HG02981 (cell line): ENCODE measurements around the gene EMX1.
A peak's percentile ranks its signal among the peaks of the same experiment; 100 is the strongest.
"Not testable (repeated sequence)": the region's sequence is repeated elsewhere in the genome, so short reads cannot be mapped to it uniquely, and the experiment has no call there.

ENCODE experiments used
- ATAC-seq: cut with Tn5 transposase; IDR thresholded peaks from one replicate; pipeline ENCODE4 v1.9.1; 2021; ENCODE audit warnings: mild to moderate bottlenecking, moderate library complexity; ENCODE audit not compliant: unreplicated experiment

EMX1 gene

DNA sequence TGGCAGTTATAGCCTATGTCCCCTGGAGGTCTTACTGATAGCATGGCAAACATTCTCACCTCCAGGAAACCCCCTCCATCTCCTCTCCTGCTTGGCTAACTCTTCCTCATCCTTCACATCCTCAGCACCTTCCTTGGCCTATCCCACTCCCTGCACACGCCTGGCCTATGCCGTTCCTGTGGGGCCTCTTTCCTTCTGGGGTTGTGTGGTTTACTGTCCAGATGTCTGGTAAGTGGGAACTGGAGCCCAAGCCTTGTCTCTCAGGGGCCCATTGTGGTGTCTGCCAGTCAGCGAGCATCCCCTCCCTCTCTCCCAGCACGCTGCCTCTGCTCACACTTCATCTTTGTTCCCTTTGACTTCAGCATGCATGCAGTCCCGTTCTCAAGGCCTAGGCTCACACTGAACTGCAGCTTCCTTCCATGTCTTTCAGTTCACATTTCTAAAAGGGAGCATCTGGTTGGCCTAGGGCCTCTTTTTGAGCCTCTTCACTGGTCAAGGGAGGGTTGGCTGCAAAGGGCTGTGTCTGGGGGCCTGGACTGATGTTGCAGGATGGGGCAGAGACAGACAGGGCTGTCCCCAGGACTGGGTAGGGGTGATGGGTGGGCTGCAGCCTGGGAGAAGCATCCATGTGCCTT, 17.0 kb upstream of the EMX1 start:
- ATAC-seq: no peak

DNA sequence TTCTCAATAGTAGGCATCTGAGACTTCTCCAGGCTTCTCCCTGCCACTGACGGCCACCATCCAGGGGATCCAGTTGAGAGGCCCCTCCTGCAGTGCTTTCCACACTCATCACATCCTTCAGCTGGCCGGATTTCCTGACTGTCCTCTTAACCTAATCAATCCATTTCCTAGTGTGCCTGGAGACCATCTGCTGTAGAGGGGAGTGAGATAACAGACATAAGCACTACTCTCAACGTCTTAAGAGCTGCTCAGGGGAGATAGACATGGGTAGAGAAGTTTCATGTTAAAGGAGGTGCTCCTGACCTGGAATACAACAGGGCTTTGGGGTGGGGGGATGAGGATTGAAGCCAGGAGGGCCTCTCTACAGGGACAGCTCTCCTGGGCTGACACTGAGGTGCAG, 15.9 kb upstream of the EMX1 start:
- ATAC-seq: no peak

DNA sequence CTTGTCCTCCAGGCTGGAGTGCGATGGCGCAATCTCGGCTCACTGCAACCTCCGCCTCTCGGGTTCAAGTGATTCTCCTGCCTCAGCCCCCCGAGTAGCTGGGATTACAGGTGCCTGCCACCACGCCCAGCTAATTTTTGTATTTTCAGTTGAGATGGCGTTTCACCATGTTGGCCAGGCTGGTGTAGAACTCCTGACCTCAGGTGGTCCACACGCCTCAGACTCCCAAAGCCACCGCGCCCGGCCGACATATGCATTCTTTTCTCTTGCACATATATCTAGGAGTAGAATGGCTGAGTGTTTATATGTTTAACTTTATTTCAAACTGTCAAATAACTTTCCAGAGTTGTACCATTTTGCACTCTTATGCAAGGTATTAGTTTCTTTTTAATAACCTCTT, 9.9 kb upstream of the EMX1 start:
- not testable (repeated sequence) for ATAC-seq

DNA sequence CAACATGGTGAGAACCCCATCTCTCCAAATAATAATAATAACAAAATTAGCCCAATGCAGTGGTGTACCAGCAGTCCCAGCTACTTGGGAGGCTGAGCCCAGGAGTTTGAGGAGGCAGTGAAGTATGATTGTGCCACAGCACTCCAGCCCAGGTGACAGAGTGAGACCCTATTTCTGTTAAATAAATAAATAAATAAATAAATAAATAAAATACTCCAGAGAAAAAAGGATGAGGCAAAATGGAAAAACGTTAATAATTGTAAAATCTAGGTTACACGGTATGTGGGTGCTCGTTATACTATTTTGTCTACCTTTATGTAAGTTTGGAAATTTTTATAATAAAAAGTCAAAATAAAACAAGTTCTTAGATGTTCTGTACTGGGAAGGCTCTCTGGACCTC, 8.6 kb upstream of the EMX1 start:
- ATAC-seq: no peak

DNA sequence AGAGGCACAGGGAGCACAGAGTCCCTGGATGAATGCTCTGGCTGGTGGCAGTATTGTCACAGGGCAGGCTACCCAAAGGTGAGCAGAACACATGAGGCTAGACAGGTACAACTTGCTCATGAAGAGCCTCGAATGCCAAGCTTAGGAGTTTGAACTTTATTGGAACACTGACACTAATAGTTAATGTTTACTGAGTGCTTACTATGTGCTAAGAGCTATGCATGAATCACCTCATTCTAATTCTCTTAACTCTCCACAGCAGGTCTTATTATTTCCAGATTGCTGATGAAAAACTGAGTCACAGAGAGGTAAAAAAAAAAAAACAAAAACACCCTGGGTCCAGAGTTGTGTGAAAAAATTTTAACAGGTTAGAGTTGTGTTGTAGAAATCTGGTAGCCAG, 6.1 kb upstream of the EMX1 start:
- ATAC-seq: no peak

DNA sequence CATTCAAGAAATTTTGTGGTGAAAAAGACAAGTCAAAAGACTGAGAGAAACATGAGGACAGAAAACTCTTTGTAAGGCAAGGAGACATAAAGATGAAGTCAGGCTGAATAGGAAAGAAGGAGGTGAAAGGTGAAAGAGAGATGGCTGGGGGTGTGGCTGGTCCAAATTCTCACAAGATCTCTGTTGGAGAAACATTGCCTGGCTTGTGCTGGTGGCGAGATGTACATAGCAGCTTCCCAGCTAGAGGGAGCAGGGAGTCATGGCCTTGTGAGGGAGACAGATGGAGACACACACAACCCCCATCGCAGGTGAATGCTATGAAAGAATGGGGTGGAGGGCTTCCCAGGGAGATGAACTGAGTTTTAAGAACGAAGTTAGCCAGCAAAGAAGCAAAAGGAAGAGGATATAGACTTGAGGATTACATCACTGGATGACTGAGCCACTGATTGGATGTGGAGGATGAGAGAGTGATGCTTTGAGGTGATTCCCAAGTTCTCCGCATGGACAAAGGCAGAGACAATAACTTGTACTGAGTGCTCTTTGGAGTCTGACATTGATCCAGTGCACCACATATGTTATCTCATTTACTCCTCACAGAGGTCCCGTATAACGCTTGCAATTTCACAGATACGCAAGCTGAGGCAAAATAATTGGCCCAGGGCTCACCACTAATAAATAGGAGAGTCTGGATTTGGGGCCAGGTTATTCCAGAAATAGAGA, 3.7 kb upstream of the EMX1 start:
- ATAC-seq: no peak

DNA sequence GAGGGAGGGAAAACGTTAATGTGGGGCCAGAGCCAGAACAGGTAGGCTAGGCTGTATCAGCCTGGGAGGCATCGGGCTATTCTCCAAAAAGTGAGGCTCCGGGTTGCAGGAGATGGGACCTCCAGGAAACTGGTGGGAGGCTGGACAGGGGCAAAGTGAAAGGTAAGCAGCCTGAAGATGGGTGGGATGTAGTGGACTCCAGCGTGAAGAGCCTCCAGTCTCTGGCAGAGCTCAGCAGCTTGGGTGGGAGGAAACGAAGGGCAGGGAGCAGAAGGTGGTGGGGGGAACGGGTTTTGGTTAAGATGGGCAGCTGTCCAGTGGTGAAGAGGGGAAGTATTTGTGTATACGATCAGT, 3.1 kb upstream of the EMX1 start:
- ATAC-seq: no peak

DNA sequence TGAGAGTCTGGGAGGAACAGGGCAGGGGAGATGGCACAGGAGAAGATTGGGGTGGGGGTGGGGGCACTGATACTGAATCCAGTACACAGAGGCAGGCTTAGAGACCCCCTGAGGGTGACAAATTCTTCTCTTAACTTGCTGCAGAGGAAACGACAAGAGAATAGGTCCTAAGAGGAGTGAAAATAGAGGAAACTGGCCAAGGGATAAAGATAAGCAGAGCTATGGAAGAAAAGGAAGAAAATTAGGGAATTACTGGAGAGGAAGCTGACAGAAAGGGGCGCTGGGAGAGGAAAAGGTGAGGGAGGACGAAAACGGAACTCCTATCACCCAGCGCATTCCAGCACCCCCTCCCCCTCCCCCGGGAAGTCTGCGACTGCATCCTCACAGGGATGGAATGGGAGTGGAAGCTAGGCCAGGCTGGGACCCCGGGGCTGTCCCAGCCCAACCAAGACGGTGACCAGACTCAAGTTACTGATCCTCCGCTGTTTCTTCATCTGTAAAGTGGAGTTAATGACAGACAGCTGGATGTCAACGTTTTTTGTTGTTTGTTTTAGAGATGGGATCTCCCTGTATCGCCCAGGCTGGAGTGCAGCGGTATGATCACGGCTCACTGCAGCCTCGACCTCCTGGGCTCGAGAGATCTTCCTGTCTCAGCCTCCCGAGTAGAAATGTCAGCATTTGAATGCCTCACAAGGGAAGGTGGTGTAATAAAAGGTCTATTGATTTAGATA, 2.6 kb upstream of the EMX1 start:
- no peak for ATAC-seq

DNA sequence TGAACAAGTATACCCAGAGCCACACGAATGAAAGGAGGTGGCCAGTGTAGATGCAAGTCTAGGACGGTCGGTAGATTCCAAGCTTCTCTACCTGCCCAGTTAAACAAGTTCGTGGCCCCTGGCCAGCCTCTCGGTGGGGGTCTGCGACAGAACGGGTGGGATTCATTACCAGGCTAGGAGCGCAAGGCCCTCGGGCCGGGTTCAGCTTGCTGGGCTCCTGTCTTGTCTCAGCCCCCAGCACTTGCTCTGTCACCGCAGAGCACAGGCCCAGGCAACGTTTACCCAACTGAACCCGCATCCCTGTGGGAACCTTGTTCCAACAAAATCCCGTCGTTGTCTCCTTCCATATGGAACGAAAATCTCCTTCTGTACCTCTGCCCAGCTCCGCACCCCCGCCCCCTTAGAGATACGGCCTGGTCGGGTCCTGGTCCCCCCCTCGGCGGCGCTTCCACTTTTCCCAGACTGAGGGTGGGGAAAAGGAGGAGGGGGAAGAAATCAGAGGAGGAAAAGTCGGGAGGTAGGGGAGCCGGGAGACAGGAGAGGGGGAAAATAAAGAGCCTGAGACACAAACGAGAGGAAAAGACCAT, 1.9 kb upstream of the EMX1 start:
- ATAC-seq: no peak

DNA sequence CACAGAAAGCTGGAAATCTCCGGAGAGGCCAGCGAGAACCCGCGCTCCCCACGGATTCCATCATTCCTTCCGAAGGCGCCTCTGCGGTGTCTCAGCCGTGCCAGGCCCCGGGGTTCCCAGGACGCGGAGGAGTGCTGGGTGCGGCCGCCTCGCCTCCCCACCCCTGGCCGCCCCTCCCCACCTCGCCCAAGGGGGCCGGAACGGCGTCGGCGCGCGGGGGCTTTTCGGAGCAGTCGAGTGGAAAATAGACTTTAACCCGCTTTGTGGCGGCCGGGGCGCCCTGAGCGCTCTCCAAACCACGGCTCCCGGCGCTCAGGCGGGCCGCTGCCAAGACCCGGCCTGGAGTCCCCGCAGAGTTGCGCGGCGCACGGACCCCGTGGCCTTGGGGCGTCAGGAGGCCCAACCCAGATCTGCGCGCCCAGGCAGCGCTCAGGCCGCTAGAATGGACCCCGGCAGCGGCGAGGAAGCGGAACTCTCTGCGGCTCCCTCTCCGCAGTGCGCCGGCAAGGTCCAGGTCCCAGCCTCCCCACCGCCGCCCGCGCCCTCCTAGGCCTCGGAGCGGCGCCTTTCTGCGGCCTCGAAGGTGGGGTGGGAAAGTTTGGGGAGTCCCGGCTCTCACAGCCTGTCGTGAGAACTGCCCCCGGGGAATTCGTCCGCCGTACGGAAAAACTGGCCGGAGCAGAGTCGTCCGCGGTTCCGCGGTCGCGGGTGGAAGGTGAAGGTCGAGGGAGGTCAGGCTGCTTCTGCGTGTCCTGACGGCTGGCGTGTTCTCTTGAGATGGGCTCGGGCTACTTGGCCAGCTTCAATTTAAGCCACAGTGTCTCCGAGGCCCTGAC, 1.2 kb upstream of the EMX1 start:
- ATAC-seq: peak; percentile 58

DNA sequence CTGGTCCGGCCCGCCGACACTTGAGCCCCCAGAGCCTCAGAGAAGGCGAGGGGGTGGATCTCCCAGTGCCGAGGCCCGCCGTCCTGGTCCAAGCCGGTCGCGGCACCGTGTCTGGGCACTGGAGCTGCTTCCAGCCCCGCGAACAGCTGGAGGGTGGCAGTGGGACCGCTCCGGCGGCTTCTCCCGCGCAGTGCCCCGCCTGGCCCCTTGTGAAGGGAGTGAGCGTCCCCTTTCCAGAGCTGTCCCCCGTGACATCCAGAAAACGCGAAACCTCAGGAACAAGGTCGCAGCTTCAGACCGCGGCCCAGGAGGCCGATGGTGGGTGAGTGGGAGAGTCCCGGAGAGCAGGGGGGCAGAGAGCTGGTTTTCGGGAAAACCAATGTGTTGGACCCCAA, 579 bp upstream of the EMX1 start:
- ATAC-seq: peak; percentile 2

DNA sequence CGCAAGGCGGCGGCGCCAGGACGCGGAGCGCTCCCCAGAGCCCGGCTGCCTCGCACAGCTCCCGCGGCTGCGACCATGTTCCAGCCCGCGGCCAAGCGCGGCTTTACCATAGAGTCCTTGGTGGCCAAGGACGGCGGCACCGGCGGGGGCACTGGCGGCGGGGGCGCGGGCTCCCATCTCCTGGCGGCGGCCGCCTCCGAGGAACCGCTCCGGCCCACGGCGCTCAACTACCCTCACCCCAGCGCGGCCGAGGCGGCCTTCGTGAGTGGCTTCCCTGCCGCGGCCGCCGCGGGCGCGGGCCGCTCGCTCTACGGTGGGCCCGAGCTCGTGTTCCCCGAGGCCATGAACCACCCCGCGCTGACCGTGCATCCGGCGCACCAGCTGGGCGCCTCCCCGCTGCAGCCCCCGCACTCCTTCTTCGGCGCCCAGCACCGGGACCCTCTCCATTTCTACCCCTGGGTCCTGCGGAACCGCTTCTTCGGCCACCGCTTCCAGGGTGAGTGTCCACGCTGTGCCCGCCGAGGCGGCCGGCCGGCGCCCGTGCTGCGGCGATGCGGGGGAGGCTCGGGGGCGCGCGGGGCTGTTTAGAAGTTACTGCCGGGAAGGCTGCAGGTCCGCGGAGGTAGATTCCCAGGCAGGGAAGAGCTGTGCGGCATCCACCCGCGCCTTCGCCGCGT, 696 bp downstream of the EMX1 start:
- peak; percentile 4 for ATAC-seq

DNA sequence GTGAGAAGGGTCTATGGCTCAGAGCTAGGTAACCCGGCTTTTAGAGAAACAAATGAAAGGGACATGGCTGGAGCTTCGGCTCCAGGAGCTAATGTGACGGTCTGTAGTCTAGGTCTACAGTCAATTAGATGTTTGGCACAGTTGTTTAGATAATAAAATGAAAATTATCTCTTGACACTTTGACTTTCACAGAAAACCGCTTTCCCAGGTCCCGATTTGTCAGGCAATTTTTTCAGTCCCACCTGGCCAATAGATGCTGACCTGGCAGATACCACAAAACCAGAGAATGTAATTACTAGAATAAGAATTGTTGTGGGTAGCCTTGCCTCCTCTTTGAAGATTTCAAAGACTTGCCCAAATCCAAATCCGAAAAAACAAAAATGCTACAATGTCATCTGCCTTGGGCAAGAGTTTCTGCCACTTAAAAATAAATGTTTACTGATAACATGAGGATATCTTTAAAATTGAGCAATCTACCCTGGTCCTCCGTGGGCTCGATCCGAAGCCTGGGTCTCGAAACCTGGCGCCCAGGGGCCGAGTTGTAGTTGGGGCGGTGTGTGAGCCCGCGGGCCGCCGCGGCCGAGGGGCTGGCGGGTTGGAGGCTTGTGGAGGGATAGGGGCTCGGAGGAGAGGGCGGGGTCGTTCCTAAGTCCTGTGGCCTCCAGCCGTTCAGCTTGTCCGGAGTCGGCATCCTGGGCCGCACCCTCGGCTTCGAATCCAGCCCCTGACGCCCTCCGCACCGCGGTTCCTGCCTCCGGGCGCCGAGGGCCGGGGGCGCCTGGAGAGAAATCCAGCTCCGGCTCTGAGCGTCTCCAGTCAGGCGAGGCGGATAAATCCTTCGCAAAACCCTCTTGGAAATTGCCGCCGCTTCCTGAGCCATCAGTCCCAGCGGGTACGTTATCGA, 2.3 kb downstream of the EMX1 start:
- no peak for ATAC-seq

DNA sequence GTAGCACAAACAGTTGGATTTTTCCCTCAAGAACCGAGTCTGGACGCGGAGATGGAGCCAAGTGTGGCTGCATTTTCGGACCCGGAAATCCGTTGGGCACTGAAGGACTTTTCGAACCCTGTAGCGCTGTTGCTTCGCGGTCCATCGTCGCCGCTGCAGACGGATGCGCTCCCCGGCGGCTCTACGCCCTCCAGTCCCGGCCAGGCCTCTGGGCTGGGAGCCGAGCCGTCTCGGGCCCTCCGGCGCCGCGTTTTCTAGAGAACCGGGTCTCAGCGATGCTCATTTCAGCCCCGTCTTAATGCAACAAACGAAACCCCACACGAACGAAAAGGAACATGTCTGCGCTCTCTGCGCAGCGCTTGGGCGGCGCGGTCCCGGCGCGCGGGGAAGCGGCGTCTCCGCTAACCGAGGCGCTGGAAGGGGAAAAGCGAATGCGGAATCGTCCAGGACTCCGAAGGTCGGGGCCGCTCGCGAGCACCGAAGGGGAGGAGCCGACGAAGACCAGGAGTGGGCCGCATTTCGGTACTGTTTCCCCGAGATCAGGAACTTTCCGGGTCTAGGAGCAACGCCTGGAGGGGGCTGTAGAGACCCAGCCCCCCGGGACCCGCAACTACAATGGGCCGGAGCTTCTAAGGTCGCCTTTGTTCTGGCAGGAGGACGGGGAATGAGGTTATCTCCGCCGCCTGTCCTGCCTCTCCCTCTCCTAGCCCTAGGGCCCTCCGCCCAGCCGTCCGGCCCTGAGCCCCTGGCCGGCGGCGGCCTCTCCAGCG, 3.2 kb downstream of the EMX1 start:
- no peak for ATAC-seq

DNA sequence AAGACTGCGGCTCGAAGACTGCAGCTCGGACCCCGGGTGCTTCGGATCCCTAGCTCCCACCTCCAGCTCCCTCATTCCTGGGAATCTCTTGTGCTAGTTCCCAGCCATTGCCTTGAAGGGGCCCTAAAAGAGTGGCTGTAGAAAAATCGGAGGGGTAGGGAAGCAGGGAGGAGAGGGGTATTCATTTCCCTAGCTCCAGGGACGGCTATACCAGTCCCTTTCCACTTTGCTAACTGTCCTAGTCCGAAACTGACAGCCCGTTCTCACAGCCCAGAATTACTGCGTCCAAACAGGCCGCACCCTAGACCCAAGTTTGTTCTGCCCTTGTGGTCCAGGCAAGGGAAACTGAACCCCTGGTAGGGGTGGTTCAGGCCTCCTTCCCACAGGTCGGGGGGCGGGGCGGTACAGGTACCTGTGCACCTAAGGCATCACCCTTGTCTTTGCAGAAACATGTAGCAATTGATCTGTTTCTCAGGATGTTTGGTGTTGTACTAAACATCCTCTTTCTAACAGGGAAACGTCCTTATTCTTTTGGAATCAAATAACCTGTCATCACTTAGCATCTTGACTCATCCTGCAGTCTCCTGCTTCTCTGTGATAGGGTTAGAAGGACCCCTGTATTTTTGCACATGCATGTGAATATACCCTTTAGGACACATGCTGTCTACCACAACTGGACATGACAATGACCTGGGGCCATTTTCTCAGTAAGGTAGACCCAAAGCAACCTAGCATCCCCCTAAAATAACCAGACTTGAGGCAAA, 4.0 kb downstream of the EMX1 start:
- no peak for ATAC-seq

DNA sequence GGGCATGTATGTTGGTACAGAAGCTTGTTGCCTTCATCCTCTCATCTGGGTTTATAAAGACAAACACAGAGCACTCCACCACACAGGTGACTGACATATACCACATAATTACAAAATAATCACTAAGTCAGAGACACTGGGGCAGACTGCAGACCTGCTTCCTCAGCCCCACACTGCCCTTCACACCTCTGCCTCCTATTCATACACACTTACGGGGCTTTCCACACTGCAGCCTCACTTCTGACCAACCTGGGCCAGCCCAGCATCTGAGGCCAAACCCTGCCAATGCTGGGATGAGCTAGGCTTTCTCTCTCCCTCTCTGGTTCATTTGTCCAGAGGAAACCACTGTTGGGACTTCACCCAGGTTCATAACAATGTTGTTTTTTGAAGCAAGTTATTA, 4.5 kb downstream of the EMX1 start:
- no peak for ATAC-seq

DNA sequence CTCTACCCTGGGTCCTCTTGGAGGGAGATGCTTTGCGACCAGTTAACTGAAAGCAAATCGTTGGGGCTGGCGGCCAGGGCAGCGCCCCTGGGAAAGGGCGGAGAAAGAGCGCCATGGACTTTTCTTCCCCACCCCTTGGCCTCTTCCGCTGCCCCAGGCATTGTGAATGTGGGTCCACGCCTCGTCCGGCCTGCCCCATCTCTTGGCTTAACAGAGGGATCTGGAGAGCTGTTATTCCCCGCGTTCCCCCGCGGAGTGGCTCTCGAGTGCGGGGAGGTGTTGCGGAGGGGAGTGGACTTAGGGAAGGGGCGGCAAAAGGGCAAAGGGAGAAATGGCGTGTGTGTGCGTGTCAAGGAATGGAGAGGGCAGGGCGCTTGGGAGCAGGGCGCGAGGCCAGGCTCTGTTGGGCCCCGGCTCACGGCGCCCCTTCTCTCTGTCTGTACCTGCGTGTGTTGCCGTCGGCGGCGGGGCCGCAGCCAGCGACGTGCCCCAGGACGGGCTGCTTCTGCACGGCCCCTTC, 6.6 kb downstream of the EMX1 start:
- no peak for ATAC-seq
